ENCODE data around the gene SGSM1. TPM values are rescaled to one million over a fixed set of nuclear protein-coding genes. Genes with fewer than 3 reads are reported as not detected.

SGSM1 gene
- total RNA-seq, 1 experiment from 2014 or later, result 5.1 TPM

DNA sequence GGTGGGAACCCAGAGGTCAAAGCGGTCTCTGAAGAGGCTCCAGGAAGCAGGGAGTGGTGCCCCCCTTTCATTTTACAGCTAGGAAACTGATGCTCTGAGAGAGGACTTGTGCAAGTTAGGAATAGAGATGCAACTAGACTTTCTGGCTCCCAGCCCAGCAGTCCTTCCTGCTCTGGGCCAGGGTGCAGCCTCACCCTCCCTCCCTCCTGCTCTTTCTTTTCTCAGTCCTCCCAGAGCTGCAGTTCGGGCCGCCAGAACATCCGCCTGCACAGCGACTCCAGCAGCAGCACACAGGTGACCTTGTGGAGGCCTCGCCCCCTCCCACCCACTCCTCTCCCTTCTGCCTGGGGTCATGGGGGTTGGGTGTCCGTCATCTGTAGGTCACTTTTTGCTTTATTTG, 89.0 kb downstream of the SGSM1 start:
- no peaks in the 10 kb centered on the region for H3K27me3 ChIP-seq (ENCODE audit: insufficient read depth, low read length)
- no TSS peak for BruUV-seq (replicated peaks)
- DNase-seq (ENCODE audit: low read depth, low spot score) (peak; percentile 18), ATAC-seq (peak; percentile 70)
- no peaks in the 10 kb centered on the region for H4K20me1 ChIP-seq (ENCODE audit: insufficient read depth)
- intact Hi-C loops (cut with micrococcal nuclease), result no loop called here
- ChIA-PET RAD21 (ENCODE audit: low non-redundant PET in 1 of 2, low total read pairs in 2 of 2, uncharacterized antibody in 2 of 2, unreplicated experiment in 2 of 2) (no interaction called here), CTCF (interaction anchor here (1.4 kb wide), 1 partner anchor 92 kb away, joined by 3 read pairs; no protein-coding TSS in a partner anchor), POLR2A (no interaction called here)
- no peaks in the 10 kb centered on the region for H3K36me3 ChIP-seq (ENCODE audit: control insufficient read depth in 1 of 2, insufficient read depth in 2 of 2, low read length in 2 of 2)
- peak overlapping the region; percentile 73 for H3K27ac ChIP-seq (ENCODE audit: low read depth, low read length)
- H3K4me2 ChIP-seq (ENCODE audit: low read length), result peak overlapping the region; percentile 68
- H3K9me2 ChIP-seq (ENCODE audit: insufficient read depth), result no peaks in the 10 kb centered on the region
- H3K9me3 ChIP-seq (ENCODE audit: control insufficient read depth in 1 of 2, insufficient read depth in 1 of 2, low read depth in 1 of 2, low read length in 2 of 2), result no peaks in the 10 kb centered on the region
- no peaks in the 10 kb centered on the region for H3K79me2 ChIP-seq (ENCODE audit: insufficient read depth, low read length)
- peak overlapping the region; percentile 68 for H2AFZ ChIP-seq (ENCODE audit: low read depth, low read length, poor library complexity, severe bottlenecking)
- H3K4me1 ChIP-seq (ENCODE audit: control insufficient read depth in 1 of 2, insufficient read depth in 2 of 2, low read length in 2 of 2), result peaks cover 24 to 25% of the 10 kb centered on the region in 2 experiments
- peak overlapping the region; percentile 8 to 27; a peak in 3 of 4 replicates for H3K4me3 ChIP-seq (replicated peaks in 1 of 2; ENCODE audit: low read depth in 1 of 2, low read length in 2 of 2)
- TF ChIP-seq ZNF274 (IDR thresholded peaks at IDR 0.05; ENCODE audit: low read depth, low read length), result no peak
- TF ChIP-seq, protein P1, sequence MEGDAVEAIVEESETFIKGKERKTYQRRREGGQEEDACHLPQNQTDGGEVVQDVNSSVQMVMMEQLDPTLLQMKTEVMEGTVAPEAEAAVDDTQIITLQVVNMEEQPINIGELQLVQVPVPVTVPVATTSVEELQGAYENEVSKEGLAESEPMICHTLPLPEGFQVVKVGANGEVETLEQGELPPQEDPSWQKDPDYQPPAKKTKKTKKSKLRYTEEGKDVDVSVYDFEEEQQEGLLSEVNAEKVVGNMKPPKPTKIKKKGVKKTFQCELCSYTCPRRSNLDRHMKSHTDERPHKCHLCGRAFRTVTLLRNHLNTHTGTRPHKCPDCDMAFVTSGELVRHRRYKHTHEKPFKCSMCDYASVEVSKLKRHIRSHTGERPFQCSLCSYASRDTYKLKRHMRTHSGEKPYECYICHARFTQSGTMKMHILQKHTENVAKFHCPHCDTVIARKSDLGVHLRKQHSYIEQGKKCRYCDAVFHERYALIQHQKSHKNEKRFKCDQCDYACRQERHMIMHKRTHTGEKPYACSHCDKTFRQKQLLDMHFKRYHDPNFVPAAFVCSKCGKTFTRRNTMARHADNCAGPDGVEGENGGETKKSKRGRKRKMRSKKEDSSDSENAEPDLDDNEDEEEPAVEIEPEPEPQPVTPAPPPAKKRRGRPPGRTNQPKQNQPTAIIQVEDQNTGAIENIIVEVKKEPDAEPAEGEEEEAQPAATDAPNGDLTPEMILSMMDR (IDR thresholded peaks at IDR 0.05 in 2 of 3, conservative IDR thresholded peaks at IDR 0.05 in 1 of 3; ENCODE audit: borderline replicate concordance in 1 of 3, insufficient read depth in 1 of 3, low read depth in 2 of 3, low read length in 2 of 3), result no peak
- no peak for TF ChIP-seq CBX3 (IDR thresholded peaks at IDR 0.05; ENCODE audit: low read depth)
- no peak for TF ChIP-seq FOSL1 (IDR thresholded peaks at IDR 0.05; ENCODE audit: low read depth)
- TF ChIP-seq SRF (IDR thresholded peaks at IDR 0.05; ENCODE audit: low read depth), result no peak
- TF ChIP-seq SP1 (IDR thresholded peaks at IDR 0.05; ENCODE audit: low read depth), result no peak
- TF ChIP-seq, protein P2, sequence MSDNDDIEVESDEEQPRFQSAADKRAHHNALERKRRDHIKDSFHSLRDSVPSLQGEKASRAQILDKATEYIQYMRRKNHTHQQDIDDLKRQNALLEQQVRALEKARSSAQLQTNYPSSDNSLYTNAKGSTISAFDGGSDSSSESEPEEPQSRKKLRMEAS (IDR thresholded peaks at IDR 0.05), result no peak
- TF ChIP-seq POLR2AphosphoS5 (IDR thresholded peaks at IDR 0.05; ENCODE audit: low read depth, low read length), result no peak
- no peak for TF ChIP-seq JUND (IDR thresholded peaks at IDR 0.05)
- peak overlapping the region; percentile 37 for H3K9ac ChIP-seq (ENCODE audit: low read length)

DNA sequence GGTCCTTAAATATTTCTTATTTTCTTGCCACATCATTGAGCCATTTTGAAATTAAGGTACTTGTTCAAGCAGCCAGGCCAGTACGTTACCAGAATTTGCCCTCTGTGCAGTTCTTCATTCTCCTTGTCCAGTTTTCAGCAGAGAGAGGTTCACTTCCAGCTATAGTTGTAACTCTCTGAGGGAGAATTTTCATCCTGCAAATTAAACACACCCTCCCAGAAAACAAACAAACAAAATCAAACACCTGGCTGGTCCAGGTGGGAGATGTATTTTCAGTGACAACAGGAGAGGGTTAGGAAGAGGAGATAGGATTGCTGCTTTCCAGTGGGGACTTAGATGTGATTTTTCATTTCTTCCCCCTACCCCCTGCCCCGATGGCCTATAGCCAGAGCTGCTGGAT, 95.4 kb downstream of the SGSM1 start:
- peaks cover 5 to 9% of the 10 kb centered on the region in 2 experiments; a peak in 3 of 4 replicates for H3K9me3 ChIP-seq (ENCODE audit: control insufficient read depth in 1 of 2, insufficient read depth in 1 of 2, low read depth in 1 of 2, low read length in 2 of 2)
- no peak overlapping the region for H3K9ac ChIP-seq (ENCODE audit: low read length)
- ATAC-seq (no peak), DNase-seq (ENCODE audit: low read depth, low spot score) (no peak)
- ChIA-PET RAD21 (ENCODE audit: low non-redundant PET in 1 of 2, low total read pairs in 2 of 2, uncharacterized antibody in 2 of 2, unreplicated experiment in 2 of 2) (no interaction called here), CTCF (no interaction called here), POLR2A (no interaction called here)
- H3K4me3 ChIP-seq (replicated peaks in 1 of 2; ENCODE audit: low read depth in 1 of 2, low read length in 2 of 2), result no peak overlapping the region
- no peaks in the 10 kb centered on the region for H3K79me2 ChIP-seq (ENCODE audit: insufficient read depth, low read length)
- intact Hi-C loops (cut with micrococcal nuclease), result no loop called here
- no peaks in the 10 kb centered on the region for H4K20me1 ChIP-seq (ENCODE audit: insufficient read depth)
- no peaks in the 10 kb centered on the region for H3K9me2 ChIP-seq (ENCODE audit: insufficient read depth)
- no peak overlapping the region for H2AFZ ChIP-seq (ENCODE audit: low read depth, low read length, poor library complexity, severe bottlenecking)
- no peaks in the 10 kb centered on the region for H3K4me1 ChIP-seq (ENCODE audit: control insufficient read depth in 1 of 2, insufficient read depth in 2 of 2, low read length in 2 of 2)
- BruUV-seq (replicated peaks), result no TSS peak
- no peaks in the 10 kb centered on the region for H3K27me3 ChIP-seq (ENCODE audit: insufficient read depth, low read length)
- H3K4me2 ChIP-seq (ENCODE audit: low read length), result no peak overlapping the region
- H3K27ac ChIP-seq (ENCODE audit: low read depth, low read length), result no peak overlapping the region
- no peaks in the 10 kb centered on the region for H3K36me3 ChIP-seq (ENCODE audit: control insufficient read depth in 1 of 2, insufficient read depth in 2 of 2, low read length in 2 of 2)
- TF ChIP-seq POLR2A (IDR thresholded peaks at IDR 0.05; ENCODE audit: borderline replicate concordance, extremely low read depth, insufficient read depth, insufficient read length) (no peak), JUND (IDR thresholded peaks at IDR 0.05) (no peak), RAD21 (IDR thresholded peaks at IDR 0.05; ENCODE audit: low read depth) (no peak), EZH2 (IDR thresholded peaks at IDR 0.05) (no peak), SP1 (IDR thresholded peaks at IDR 0.05; ENCODE audit: low read depth) (no peak), YY1 (IDR thresholded peaks at IDR 0.05; ENCODE audit: extremely low read depth, insufficient replicate concordance, low read depth, low read length) (no peak)
- TF ChIP-seq, protein P3, sequence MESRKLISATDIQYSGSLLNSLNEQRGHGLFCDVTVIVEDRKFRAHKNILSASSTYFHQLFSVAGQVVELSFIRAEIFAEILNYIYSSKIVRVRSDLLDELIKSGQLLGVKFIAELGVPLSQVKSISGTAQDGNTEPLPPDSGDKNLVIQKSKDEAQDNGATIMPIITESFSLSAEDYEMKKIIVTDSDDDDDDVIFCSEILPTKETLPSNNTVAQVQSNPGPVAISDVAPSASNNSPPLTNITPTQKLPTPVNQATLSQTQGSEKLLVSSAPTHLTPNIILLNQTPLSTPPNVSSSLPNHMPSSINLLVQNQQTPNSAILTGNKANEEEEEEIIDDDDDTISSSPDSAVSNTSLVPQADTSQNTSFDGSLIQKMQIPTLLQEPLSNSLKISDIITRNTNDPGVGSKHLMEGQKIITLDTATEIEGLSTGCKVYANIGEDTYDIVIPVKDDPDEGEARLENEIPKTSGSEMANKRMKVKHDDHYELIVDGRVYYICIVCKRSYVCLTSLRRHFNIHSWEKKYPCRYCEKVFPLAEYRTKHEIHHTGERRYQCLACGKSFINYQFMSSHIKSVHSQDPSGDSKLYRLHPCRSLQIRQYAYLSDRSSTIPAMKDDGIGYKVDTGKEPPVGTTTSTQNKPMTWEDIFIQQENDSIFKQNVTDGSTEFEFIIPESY (IDR thresholded peaks at IDR 0.05; ENCODE audit: extremely low read depth, insufficient replicate concordance, low read length), result no peak
